Right ventricle myocardium inferior (tissue), 1 donor: ENCODE results near the gene NSG2. TPM values are rescaled to one million over a fixed set of nuclear protein-coding genes. Genes with fewer than 3 reads are reported as not detected.

Experiments
- ATAC-seq: fragments of 200-7000 bp; cut with Tn5 transposase; one replicate; pipeline ENCODE4 v1.9.1; 2020; ENCODE audit warnings: mild to moderate bottlenecking, moderate library complexity
- DNase-seq: peaks from one replicate; pipeline ENCODE4 v3.0.0; 2021; ENCODE audit errors: missing footprints
- intact Hi-C: fragments of 100-400 bp; cut with DNase I; formaldehyde crosslinking; loops from one replicate; pipeline ENCODE4 v1.11.0; 2022
- total RNA-seq: library from RNA; stranded (reverse); fragmentation: NEBNext Ultra II Directional; extraction: Animal tissue kit (Norgen Biotek cat#: 25700); gene quantifications from one replicate; pipeline ENCODE4 v1.2.1, GENCODE V29; 2021
- donor health status: DM: no; HTN: yes; CAD: no; lungs with severe emphysema.

NSG2 gene
- total RNA-seq, 1 donor from 2014 or later: 0.30 TPM

DNA sequence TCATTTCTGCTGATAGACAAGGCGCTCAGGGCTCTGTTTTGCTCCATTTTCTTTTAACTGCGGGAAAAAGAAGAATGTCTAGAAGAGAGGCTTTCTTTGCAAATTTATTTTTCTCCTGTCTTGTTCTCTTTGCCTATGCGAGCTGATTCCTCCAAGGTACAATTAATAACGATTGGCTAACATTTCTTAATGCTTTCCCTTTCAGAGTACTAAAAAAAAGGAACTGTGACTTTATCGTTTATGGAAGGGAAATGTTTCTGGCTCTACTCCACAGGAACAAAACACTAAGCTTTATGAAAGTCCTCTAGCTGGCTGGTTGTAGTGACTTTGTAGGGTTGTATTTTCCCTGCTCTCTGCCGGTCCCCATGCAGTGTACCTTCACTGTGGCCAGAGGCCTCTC is 11.7 kb downstream of the NSG2 start:
- intact Hi-C loops: no loop called here
- ATAC-seq (no peak), DNase-seq (no peak)

GRCh38 chr5:174058433-174059122 is 13.1 kb downstream of the NSG2 start:
- intact Hi-C loops: no loop called here
- DNase-seq (no peak), ATAC-seq (no peak)

DNA sequence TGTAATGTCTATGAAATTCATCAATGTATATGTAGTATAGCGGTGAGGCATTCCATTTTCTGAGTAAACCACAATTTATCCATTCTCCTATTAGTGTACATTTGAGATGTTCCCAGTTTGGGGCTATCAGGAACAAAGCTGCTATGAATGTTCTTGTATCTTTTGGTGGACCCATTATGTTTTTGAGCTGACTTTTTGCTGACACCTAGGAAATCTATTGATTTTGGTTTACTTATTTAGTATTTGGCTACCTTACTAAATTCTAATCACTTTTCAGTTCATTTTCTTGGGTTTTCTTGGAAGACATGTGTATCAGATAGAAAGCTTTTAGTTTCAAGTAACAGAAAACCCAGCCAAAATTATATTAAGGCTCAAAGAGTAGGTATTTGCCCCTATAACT is 13.7 kb downstream of the NSG2 start:
- intact Hi-C loops: no loop called here
- no peak for DNase-seq
- no peak for ATAC-seq

DNA sequence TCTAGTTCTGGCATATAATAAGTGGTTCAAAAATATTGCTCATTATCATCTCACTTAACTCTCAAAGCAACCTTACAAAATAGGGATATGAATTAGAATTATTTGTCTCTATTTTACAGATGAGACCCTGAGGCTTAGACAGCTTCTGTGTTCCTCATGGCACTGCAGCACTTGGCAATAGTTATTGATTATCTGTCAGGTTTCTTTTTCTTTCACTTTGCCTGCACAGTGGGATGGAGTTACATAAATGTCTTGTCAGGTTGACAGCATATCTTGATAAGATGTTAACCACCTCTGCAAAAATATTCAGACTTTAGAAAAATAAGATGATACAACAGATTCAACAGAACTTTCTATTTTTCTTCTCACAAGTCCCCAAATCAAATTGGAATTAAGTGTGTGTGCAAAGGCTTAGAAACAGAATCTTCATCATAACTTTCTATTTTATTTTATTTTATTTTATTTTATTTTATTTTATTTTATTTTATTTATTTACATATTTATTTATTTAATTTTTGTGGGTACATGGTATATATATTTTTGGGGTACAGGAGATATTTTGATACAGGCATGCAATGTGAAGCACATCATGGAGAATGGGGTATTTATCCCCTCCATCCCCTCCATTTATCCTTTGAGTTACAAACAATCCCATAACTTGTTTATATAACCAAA is 17.7 kb downstream of the NSG2 start:
- DNase-seq (no peak), ATAC-seq (no peak)
- intact Hi-C loops: no loop called here

- no peak for ATAC-seq
Observed at GRCh38 chr5:174064171-174064570, 18.7 kb downstream of the NSG2 start.

GRCh38 chr5:174065528-174066197 is 20.2 kb downstream of the NSG2 start:
- intact Hi-C loops: no loop called here
- DNase-seq (no peak), ATAC-seq (no peak)

More at GRCh38 chr5:174064171-174064570, 18.7 kb downstream of the NSG2 start:
- intact Hi-C loops: no loop called here
- no peak for DNase-seq

DNA sequence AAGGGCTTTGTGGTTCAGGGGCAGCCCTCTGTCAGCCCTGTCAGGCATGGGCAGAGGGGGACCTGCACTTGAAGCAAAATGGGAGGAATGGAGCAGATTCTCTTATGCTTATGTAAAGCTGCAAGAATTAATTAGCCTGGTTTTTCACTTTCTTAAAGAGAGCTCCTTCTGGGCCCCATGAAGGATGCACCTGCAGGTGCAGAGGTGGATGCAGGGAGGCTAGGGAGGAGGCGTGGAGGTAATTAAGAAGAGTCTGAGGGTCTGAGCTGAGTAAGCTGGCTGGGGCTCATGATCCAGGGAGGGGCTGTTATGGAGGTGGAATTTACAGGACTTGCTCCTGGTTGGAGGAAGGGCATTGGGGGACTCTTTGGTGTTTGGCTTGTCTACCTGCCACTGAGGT is 22.0 kb downstream of the NSG2 start:
- DNase-seq: no peak
- no peak for ATAC-seq
- intact Hi-C loops: no loop called here

GRCh38 chr5:174071484-174071883 is 26.0 kb downstream of the NSG2 start:
- intact Hi-C loops: no loop called here
- no peak for DNase-seq
- ATAC-seq: no peak

- DNase-seq (no peak), ATAC-seq (no peak)
- intact Hi-C loops: no loop called here
Observed at GRCh38 chr5:174073122-174073660, 27.7 kb downstream of the NSG2 start.

DNA sequence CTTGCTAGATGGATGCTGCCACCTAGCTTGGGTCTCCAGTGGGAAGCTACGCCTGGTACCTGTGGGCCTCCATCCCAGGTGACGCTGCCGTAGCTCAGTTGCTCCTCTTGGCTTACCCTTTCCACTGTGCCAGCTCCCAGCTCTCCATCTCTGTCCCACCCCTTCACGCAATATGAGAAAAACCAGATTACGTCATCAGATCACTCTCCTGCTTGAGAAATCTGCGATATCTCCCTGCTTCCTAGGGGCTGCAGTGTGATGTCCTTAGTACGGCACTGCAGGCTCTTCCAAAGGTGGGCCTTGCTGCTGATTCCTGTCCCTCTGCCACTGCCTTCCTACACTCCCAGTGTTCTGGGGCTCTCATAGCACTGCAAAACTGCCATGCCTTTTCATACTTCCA is 28.9 kb downstream of the NSG2 start:
- ATAC-seq: no peak

DNA sequence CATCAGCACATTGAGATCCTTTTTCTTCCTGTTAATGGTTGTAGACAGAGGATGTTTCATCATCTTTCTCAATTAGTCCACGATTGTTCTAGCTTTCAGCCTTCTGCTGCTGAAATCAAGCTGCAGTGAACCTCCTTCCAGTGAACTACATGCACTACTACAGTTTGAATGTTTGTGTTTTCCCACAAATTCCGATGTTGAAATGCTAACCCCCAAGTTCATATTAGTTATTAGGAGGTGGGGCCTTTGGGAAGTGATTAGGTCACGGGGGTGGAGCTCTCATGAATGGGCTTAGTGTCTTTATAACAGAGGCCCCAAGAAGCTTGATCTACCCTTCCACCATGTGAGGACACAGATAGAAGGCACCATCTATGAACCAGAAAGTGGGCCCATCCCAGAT is 32.9 kb downstream of the NSG2 start:
- intact Hi-C loops: no loop called here
- ATAC-seq (no peak), DNase-seq (no peak)

More for the DNA sequence above, 28.9 kb downstream of the NSG2 start:
- intact Hi-C loops: no loop called here
- no peak for DNase-seq

- intact Hi-C loops: no loop called here
- ATAC-seq (no peak), DNase-seq (no peak)
Observed at GRCh38 chr5:174082286-174082685, 36.8 kb downstream of the NSG2 start.

- DNase-seq (no peak), ATAC-seq (no peak)
- intact Hi-C loops: no loop called here
Observed at GRCh38 chr5:174083056-174083827, 37.7 kb downstream of the NSG2 start.

DNA sequence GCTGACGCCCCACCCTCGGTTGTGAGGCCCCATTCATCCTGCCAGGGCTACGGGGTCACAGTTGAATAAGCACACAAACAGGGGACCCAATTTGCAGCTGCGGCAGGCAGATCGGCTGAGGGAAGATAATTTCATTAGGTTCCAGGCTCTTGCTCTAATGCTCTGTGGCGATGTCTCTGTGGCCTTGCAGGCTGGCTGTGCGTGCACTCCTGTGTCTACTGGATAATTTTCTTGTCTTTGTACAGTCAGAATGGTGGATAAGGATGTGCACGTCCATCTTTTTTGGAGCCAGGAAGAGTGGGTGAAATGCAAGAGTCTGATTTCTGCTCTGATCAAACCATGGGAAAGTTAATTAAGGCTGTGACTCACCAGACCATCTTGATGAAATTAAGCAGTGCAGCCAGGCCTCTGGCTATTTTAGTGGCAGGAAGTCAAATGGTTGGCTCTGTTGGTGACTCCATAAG is 39.2 kb downstream of the NSG2 start:
- no peak for ATAC-seq
- no peak for DNase-seq
- intact Hi-C loops: no loop called here

- DNase-seq (no peak), ATAC-seq (no peak)
- intact Hi-C loops: no loop called here
Observed at GRCh38 chr5:174086751-174087150, 41.2 kb downstream of the NSG2 start.

DNA sequence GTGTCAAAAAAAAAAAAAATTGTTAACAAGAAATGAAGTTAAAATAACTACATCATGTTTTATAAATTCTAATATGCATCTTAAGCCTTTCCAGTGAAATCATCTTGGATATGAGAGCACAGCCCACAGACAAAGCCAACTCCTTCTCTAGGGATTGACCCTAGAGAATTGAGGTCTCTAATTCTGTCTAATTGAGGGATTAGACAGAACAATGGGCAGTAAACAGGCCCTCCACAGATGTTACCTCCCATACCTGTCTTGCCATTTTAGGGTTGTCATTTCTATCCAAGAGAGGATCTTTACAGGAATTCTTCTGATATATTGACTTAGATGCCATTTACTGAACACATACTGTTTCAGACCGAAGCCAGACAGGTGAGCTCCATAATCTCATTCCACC is 42.3 kb downstream of the NSG2 start:
- ATAC-seq: no peak
- no peak for DNase-seq
- intact Hi-C loops: no loop called here

- DNase-seq: no peak
- ATAC-seq: no peak
- intact Hi-C loops: no loop called here
Observed at GRCh38 chr5:174090129-174090528, 44.6 kb downstream of the NSG2 start.

DNA sequence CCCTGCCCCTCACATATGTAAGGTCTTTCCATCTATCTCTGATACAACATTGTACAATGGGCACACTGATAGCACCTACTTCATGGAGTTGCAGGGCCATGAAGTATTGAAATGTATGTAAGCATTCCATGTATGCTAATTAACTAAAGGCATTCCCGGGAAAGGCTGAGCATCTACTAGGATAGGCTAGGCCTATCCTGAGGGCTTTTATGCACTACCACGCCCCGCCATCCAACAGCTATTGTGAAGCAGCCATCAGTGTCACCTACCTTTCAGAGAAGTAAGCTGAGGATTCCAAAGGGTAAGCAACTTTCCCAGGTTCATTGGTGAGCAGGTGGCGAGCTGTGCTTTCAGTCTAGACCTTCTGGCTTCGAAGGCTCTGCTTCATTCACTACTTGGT is 47.6 kb downstream of the NSG2 start:
- ATAC-seq: no peak
- intact Hi-C loops: no loop called here
- no peak for DNase-seq
